Upper lobe of left lung (tissue), 6 donors: ENCODE measurements around the gene RSPH9. TPM values are rescaled to one million over a fixed set of nuclear protein-coding genes. Genes with fewer than 3 reads are reported as not detected.

Source experiments
- ATAC-seq, 2 donors: fragments of 200-7000 bp; cut with Tn5 transposase; one replicate each; pipeline ENCODE4 v1.9.1; 2022; ENCODE audit warnings: mild to moderate bottlenecking in 2 of 2, moderate library complexity in 2 of 2; ENCODE audit not compliant: low FRiP score in 2 of 2
- DNase-seq, 2 donors: peaks; one replicate each; pipeline ENCODE4 v3.0.0-alpha.2; 2019 to 2020
- H3K27ac ChIP-seq, 4 donors: fragments of 200-600 bp; sonication (generic); one replicate each; pipeline ENCODE4 v1.5.1; 2016 to 2019
- H3K27me3 ChIP-seq, 4 donors: fragments of 200-600 bp; sonication (generic); one replicate each; pipeline ENCODE4 v1.5.1; 2017 to 2019
- H3K36me3 ChIP-seq, 4 donors: fragments of 200-600 bp; sonication (generic); one replicate each; pipeline ENCODE4 v1.5.1; 2016 to 2019
- H3K4me1 ChIP-seq, 4 donors: fragments of 200-600 bp; sonication (generic); one replicate each; pipeline ENCODE4 v1.5.1; 2018 to 2019
- H3K4me3 ChIP-seq, 4 donors: fragments of 200-600 bp; sonication (generic); one replicate each; pipeline ENCODE4 v1.5.1; 2017 to 2019; ENCODE audit warnings: mild to moderate bottlenecking in 2 of 4, moderate library complexity in 1 of 4
- H3K9me3 ChIP-seq, 4 donors: fragments of 200-600 bp; sonication (generic); one replicate each; pipeline ENCODE4 v1.5.1; 2018 to 2019
- CTCF ChIP-seq, 6 experiments: fragments of 450-650 bp in 4 of 6; fragments of 200-600 bp in 2 of 6; sonication (generic) in 2 of 6; IDR thresholded peaks; one replicate each; pipeline ENCODE4 v1.5.1; 2016 to 2019; ENCODE audit warnings: antibody characterized with exemption in 6 of 6
- EP300 ChIP-seq, 4 donors: sonication (generic); formaldehyde crosslinking; IDR thresholded peaks; one replicate each; pipeline ENCODE4 v1.5.1; 2017; ENCODE audit warnings: antibody characterized with exemption in 4 of 4, control low read depth in 2 of 4
- POLR2A ChIP-seq, 4 donors: fragments of 450-650 bp; IDR thresholded peaks; one replicate each; pipeline ENCODE4 v1.5.1; 2016 to 2017; ENCODE audit warnings: antibody characterized with exemption in 4 of 4, mild to moderate bottlenecking in 2 of 4
- POLR2AphosphoS5 ChIP-seq, 2 donors: sonication (generic); formaldehyde crosslinking; IDR thresholded peaks; one replicate each; pipeline ENCODE4 v1.5.1; 2017; ENCODE audit warnings: antibody characterized with exemption in 2 of 2
- WGBS, 2 donors: methylation state at CpG; one replicate each; pipeline ENCODE4 v1.1.5; 2017 to 2018; 5-methylcytosine and 5-hydroxymethylcytosine counted together
- total RNA-seq, 6 donors: library from RNA; depleted of rRNA in 4 of 6; stranded (reverse); fragments of >200 nt in 4 of 6; gene quantifications; one replicate each; pipeline versions ENCODE4 v1.1.0 to v1.2.1, GENCODE V29; 2016 to 2021
- donor health status: DM: no; HTN: no; CAD: no; lungs with moderate emphysema.
- donor health status: DM: no; HTN: yes; CAD: no; lungs with severe emphysema.

The RSPH9 gene
- total RNA-seq, 6 donors from 2014 or later: 0.20 to 4.2 (median 2.1) TPM

GRCh38 chr6:43678341-43678740 lies 33.5 kb downstream of the RSPH9 start:
- Histone ChIP-seq H3K9me3 (no peaks in the 10 kb centered on the region), H3K4me3 (no peak overlapping the region), H3K27ac (no peak overlapping the region), H3K27me3 (no peaks in the 10 kb centered on the region), H3K36me3 (peaks cover 16 to 79% (median 68%) of the 10 kb centered on the region in 4 donors), H3K4me1 (peaks cover 5 to 23% (median 8%) of the 10 kb centered on the region in 4 donors)
- DNase-seq: no peak
- WGBS, 2 donors: 91 to 95% methylated on average over 6 to 7 of the region's 7 CpGs
- no peak for ATAC-seq
- TF ChIP-seq POLR2AphosphoS5 (IDR thresholded peaks at IDR 0.05) (no peak), EP300 (IDR thresholded peaks at IDR 0.05) (no peak), CTCF (IDR thresholded peaks at IDR 0.05) (no peak), POLR2A (IDR thresholded peaks at IDR 0.05) (no peak)

GRCh38 chr6:43679057-43679456 lies 34.2 kb downstream of the RSPH9 start:
- Histone ChIP-seq H3K9me3 (no peaks in the 10 kb centered on the region), H3K27me3 (no peaks in the 10 kb centered on the region), H3K27ac (no peak overlapping the region), H3K4me1 (peaks cover 10 to 28% (median 15%) of the 10 kb centered on the region in 4 donors), H3K36me3 (peaks cover 14 to 72% (median 63%) of the 10 kb centered on the region in 4 donors), H3K4me3 (no peak overlapping the region)
- 93 to 96% methylated on average over 6 of the region's 6 CpGs for WGBS, 2 donors
- TF ChIP-seq CTCF (IDR thresholded peaks at IDR 0.05) (no peak), POLR2AphosphoS5 (IDR thresholded peaks at IDR 0.05) (no peak), POLR2A (IDR thresholded peaks at IDR 0.05) (no peak), EP300 (IDR thresholded peaks at IDR 0.05) (no peak)
- no peak for DNase-seq
- ATAC-seq: no peak

- 77 to 95% methylated on average over 11 of the region's 11 CpGs for WGBS, 2 donors
- Histone ChIP-seq H3K27me3 (no peaks in the 10 kb centered on the region), H3K27ac (no peak overlapping the region), H3K36me3 (peaks cover 14 to 57% (median 50%) of the 10 kb centered on the region in 4 donors), H3K4me3 (no peak overlapping the region), H3K9me3 (no peaks in the 10 kb centered on the region), H3K4me1 (peaks cover 14 to 32% (median 20%) of the 10 kb centered on the region in 4 donors)
- ATAC-seq (peak in 1 of 2 donors; percentile 50), DNase-seq (no peak)
- TF ChIP-seq POLR2A (IDR thresholded peaks at IDR 0.05): no peak
- no peak for TF ChIP-seq CTCF (IDR thresholded peaks at IDR 0.05)
- TF ChIP-seq POLR2AphosphoS5 (IDR thresholded peaks at IDR 0.05): no peak
- no peak for TF ChIP-seq EP300 (IDR thresholded peaks at IDR 0.05)
Measured at GRCh38 chr6:43680308-43681200, 35.7 kb downstream of the RSPH9 start.

- ATAC-seq (no peak), DNase-seq (no peak)
- H3K4me1 ChIP-seq: peaks cover 14 to 36% (median 24%) of the 10 kb centered on the region in 4 donors
Measured at GRCh38 chr6:43681303-43681702, 36.5 kb downstream of the RSPH9 start.

More at GRCh38 chr6:43681303-43681702, 36.5 kb downstream of the RSPH9 start:
- H3K4me3 ChIP-seq: no peak overlapping the region
- TF ChIP-seq CTCF (IDR thresholded peaks at IDR 0.05): no peak
- no peak for TF ChIP-seq POLR2AphosphoS5 (IDR thresholded peaks at IDR 0.05)
- no peak for TF ChIP-seq POLR2A (IDR thresholded peaks at IDR 0.05)
- TF ChIP-seq EP300 (IDR thresholded peaks at IDR 0.05): no peak
- 93 to 97% methylated on average over 5 of the region's 5 CpGs for WGBS, 2 donors
- H3K27ac ChIP-seq: no peak overlapping the region
- H3K36me3 ChIP-seq: peaks cover 10 to 49% (median 43%) of the 10 kb centered on the region in 4 donors
- no peaks in the 10 kb centered on the region for H3K9me3 ChIP-seq
- H3K27me3 ChIP-seq: no peaks in the 10 kb centered on the region
